GM19395 (cell line): ENCODE results near the gene YAP1.
"Not testable (repeated sequence)": the region's sequence is repeated elsewhere in the genome, so short reads cannot be mapped to it uniquely, and the experiment has no call there.

Experiments
- ATAC-seq: cut with Tn5 transposase; IDR thresholded peaks from one replicate; pipeline ENCODE4 v1.9.1; 2021; ENCODE audit warnings: mild to moderate bottlenecking, moderate library complexity; ENCODE audit not compliant: unreplicated experiment

Gene YAP1

DNA sequence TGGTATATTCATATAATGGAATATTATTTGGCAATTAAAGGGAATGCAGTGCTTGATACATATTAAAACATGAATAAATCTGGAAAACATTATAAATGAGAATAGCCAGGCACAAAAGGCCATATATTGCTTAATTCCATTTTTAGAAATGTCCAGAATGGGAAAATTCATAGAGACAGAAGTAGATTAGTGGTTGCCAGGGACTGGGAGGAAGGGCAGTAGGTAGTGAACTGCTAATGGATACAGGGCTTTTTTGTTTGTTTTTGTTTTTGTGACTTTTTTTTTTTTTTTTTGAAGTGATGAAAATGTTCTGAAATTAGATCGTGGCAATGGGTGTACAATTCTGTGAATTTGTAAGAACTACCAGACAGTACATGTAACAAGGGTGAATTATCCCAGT lies 86.1 kb downstream of the YAP1 start:
- no peak for ATAC-seq

DNA sequence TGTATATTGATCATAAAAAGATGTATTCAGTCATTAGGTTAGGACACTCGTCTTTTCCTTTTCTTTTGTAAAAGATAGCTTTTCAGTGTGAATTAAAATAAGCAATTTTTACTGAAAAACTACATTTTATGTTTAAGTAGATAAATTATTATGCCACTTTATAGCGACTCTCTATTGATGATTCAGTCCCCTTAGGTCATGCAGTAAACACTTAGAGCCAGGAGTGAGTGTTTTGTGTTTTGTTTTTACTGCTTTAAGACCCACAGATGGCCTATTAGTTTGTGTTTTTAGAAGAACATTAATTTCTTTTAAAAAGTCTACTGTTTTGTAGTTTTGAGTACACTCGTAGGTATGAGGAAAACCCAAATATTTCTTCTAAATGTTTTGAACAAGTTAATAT lies 86.6 kb downstream of the YAP1 start:
- ATAC-seq, result no peak

DNA sequence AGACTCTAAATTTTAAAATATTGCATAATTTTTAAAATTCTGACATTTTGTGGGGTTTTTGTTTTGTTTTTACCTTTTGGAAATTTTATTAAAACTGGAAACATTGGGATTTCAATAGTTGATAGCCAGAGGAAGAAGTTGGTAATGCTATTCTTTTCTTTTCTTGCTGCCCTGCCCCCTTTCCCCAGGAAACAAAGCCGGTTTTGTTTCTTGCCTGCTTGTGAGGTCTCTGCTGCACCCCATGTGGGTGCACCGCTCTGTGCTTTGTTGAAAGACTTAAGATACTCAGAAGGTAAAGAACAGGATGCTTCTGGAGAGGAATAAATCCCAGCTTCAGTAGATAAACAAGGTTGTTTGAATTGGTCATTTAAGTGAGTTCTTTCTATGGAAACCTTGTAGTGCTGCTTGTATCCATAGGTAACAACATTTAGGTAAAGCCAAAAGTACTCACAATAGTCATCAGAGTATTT lies 87.5 kb downstream of the YAP1 start:
- no peak for ATAC-seq

DNA sequence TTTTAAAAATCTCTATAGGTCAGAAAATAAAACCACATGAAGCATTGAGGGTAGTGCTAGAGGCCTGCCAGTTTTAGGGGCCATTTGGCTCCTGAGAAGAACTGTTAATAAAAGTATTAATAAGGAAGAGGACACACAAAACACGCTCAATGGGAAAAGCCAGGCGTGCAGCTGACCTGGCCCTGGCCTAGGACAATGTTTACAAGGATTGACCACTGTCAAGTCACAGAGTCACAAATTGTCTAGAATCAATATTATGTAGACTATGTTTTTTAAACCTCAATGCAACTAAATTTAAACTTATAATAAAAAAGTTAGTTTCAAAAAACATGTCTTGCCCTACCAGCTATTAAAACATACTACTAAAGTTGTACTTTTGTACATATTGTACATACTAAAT lies 89.4 kb downstream of the YAP1 start:
- ATAC-seq, result no peak

DNA sequence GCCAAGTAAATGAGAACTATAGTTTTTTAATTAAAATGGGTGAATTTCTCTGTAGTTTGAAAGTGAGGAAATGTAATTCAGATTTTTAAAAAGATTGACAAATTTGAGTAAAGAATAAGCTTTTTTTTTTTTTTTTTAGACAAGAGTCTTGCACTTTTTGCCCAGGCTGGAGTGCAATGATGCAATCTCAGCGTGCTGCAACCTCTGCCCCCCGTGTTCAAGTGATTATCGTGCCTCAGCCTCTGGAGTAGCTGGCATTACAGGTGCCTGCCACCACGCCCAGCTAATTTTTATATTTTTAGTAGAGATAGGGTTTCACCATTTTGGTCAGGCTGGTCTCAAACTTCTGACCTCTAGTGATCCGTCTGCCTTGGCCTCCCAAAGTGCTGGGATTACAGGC lies 90.1 kb downstream of the YAP1 start:
- not testable (repeated sequence) for ATAC-seq

DNA sequence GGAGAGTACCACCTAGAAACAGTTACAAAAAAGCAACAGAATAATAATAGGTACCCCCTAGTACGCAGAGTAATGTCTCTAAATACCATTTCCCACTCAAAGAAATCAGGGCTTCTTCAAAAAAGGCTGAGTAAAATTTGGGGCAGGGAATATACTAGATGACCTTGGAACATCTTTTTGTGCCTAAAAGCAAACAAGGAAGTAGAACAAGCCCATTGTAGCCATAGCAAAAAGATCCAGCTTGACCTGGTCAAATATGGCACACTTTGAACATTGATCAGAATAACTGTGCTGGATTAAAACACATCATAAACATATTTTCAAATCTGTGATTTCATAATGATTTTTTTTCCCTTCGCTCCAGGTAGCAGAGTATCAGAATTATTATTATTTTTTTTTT lies 91.5 kb downstream of the YAP1 start:
- ATAC-seq, result no peak

DNA sequence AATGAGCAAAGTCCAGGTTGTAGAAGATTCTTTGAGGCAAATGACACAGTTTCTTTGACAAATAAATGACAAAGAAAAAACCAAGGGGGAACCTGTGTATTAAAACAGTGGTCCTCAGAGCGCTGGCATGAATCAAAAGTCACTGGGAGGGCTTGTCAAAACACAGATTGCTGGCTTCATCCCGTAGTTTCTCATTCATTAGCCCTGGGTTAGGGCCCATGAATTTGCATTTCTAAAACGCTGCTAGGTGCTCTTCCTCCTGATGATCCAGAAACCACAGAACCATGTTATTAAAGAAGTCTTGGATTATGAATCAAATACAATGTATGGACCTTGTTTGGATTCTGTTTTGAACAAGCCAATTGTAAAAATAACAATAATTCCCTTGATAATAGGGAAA lies 92.7 kb downstream of the YAP1 start:
- ATAC-seq, result no peak

DNA sequence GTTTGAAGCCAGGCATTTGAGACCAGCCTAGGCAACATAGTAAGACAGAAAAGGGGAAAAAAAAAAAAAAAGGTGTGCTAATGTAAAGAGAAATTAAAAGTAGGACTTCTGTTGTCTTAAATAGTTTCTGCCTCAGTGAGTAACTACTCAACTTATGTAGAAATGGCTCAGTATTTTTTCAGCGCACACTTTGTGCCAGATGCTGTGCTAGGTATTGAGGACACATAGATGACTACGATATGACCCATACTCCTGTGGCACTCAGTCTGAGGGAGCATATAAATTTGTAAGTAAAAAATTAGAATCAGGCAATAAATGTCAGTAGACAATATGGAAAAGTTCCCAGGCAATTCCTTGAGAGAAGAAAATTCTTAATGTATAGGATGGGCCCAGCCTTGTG lies 93.9 kb downstream of the YAP1 start:
- ATAC-seq, result no peak

DNA sequence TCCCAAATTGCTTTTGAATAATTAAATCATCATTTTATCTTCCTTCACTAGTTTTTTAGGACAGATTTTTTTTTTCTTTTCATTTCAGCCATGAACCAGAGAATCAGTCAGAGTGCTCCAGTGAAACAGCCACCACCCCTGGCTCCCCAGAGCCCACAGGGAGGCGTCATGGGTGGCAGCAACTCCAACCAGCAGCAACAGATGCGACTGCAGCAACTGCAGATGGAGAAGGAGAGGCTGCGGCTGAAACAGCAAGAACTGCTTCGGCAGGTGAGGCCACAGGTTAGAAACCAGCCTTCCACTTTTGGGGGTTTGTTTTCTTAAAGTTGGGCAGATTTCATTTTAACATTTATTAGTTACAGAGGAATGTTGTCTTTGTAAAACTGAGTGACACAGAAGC lies 95.6 kb downstream of the YAP1 start:
- no peak for ATAC-seq

DNA sequence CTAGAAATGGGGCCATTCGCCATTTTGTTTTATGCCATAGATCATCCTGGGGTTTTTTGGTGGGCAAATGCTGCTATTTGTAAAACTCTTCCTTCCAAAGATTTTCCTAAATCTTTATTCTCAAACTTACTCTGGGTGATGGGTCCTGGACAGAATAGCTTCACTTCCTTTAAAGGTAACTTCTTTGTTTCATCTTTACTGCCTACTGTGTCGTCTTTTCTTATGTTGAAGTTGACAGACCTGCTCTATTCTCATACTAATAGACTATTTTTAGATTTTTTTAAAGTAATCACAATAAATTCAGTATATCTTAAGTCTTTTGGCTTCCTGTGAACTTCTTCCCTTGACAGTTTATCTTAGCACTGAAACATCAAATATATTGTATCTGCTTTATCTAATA lies 98.6 kb downstream of the YAP1 start:
- no peak for ATAC-seq

DNA sequence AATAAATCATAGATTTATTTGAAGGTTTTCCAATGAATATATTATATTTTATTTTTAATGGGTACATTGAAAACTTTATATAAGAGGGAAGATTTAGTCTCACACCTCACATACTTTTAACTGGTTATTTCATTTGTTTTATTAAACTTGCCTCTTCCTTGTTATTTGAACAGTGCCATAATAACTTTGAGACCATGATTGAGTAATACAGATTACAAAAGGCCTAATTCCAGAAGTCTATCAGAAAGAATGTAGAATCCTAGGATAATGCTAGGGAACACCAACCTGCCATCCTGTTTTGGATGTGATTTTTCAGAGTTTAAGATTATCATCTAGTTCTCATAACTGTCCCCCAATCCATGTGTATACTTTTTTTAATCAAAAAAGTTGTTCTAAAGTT lies 104.4 kb downstream of the YAP1 start:
- no peak for ATAC-seq

DNA sequence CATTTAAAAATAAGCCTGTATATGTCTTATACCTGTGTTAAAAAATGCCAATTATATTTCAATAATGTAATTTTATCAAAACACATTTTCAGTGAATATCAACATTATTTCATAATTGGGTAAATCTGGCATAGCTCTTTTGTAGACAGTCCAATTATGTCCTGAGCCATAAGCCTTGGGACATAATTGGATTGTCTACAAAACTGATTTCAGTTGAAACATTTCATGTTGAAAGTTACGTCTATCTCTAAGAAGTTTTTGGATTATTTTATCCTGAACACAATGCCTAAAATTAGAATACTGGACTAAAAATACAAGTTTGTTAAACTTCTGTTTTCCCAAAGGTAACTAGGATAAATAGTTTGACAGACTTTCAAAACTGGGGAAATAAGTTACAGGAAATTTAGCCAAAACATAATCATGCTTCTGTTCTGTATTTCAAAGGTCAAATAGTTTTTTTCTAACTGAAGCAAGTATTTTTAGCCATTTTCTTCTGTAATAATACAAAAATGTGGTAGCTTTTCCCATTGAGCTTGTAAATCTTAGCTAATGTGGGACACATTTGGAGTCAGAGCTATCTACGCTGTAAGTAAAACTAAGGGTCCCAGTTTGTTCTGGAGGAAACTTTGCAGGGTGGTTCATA lies 106.3 kb downstream of the YAP1 start:
- no peak for ATAC-seq

DNA sequence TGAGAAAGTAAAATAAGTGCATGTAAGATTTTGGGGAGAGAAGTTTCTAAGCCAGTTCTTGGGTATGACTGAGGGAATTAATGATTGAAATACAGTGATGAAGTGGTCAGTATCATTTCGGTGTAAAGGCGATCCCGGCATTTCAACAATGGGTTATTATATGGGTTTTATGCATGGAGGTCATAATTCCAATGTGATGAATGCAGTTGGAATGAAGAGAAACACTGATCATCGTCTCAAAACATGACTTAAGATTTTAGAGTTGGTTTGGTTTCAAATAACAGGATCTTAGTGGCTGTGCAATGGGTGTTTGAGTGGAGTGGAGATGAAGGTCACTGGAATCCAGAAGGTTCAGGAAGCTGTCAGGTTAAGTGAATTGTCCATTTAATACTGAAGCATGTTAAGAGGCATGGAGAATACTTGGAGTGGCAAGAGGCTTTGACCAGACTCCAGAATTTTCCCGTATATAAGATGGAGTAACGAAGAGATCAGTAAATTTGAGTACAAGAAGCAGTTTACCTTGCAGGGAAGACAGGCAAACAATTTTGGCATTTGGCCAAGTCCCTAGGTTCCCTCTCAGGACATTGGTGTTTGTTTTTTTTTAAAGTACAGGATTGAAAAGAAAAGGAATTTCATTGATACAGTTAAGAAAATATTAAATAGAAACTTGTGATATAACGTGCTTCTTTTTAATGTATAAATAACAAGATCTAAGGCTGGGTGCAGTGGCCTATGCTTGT lies 110.7 kb downstream of the YAP1 start:
- ATAC-seq, result no peak

DNA sequence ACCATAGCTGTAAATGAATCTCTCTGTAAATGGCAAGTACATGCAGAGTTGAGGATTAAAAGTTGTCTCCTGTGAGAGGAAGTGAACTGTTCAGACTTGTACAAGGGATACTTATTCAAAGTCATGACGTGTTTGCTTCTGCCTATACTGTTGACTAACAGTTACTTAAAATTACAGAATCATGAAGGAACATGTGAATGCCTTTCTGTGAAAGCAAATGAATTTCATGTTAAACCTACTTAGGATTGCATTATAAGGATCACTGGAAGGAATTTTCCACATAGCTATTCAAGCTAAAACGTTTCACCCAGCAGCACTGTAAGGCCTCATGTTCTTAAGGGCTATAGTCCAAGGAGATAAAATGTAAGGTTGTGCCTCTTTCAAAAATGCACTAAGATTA lies 113.6 kb downstream of the YAP1 start:
- no peak for ATAC-seq

DNA sequence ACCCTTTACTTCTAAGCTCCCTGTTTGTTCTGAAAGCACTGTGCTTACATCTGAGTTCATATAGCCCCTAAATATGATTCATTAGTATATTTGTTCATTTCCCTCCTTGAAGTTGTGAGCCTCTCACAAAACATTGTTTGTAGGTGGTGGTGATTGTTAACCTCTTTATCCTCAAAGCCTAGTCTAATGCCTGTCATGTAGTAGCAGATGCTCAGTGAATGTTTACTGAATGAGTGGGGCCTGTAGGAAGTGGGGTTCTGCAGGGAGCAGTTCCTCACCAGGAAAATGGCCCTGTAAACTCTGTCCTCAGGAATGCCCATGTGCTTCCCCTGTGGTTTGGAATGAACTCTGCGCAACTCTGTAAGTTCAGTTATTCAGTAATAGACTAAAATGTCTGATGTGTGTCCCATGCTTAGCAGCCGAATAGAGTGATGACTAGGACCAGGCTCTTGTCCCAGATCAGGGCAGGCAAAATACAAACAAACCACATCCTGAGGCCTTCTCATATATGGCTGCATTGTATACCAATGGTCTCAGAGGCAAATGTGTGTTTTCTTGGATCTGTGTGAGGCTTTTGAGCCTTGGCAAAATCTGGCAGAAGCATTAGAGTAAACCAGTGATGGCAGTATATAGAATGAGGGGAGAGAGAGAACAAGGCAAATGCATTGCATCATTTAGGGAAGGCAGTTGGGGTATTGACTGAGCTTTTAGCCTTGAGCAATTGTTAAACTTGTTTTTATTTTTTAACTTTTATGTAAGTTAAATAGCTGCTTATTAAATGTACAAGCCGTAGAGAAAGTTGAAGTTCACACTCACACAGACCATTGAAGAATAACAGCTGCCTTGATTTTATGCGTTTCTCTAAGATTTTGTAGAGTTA lies 115.7 kb downstream of the YAP1 start:
- ATAC-seq, result no peak

DNA sequence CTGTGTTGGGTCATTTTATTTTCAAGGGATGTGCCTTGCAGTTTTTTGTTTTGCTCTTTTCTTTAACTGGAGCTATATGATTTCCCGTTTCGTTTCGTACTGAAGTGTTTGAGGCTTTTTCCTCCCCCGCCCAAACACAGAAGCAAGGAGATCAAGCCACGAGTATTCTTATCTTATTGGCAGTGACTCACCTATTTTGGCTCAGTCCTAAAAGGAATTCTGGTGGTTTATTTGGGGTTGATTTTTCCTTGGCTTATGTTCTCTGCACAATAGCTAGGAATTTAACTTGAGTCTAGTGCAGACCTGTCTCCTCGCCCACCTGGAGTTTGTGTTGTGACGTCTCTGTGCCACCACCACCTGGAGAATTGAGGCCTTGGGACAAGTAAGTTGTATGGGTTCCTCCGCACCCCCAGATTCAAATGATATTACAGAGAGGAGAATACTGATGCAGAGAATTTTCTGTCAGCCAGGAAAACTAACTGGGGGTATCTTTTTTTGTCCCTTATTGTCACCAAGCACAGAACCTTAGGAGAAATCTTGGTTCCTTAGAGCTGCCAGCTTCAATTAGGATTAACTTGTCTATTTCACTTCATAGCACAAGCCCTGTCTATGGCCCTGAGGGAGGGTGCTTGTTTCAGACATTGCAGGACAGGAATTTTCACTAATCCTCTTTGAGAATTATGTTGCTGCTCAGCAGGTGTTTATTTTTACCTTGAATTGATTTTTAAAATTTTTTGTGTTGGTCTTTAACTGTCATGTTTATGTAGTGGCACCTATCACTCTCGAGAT lies 116.6 kb downstream of the YAP1 start:
- no peak for ATAC-seq

DNA sequence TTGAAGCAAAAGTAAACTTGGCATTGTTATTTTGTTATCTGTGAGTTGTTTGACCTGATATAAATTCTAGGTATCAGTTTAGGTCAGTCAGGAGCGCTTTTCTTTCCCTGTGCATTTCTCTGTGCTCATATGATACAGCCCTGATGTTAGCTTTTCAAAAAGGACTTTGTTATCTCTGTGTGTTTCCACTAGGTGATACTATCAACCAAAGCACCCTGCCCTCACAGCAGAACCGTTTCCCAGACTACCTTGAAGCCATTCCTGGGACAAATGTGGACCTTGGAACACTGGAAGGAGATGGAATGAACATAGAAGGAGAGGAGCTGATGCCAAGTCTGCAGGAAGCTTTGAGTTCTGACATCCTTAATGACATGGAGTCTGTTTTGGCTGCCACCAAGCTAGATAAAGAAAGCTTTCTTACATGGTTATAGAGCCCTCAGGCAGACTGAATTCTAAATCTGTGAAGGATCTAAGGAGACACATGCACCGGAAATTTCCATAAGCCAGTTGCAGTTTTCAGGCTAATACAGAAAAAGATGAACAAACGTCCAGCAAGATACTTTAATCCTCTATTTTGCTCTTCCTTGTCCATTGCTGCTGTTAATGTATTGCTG lies 119.4 kb downstream of the YAP1 start:
- ATAC-seq, result no peak

DNA sequence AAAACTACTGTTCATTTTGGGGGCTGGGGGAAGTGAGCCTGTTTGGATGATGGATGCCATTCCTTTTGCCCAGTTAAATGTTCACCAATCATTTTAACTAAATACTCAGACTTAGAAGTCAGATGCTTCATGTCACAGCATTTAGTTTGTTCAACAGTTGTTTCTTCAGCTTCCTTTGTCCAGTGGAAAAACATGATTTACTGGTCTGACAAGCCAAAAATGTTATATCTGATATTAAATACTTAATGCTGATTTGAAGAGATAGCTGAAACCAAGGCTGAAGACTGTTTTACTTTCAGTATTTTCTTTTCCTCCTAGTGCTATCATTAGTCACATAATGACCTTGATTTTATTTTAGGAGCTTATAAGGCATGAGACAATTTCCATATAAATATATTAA lies 119.9 kb downstream of the YAP1 start:
- ATAC-seq, result no peak

DNA sequence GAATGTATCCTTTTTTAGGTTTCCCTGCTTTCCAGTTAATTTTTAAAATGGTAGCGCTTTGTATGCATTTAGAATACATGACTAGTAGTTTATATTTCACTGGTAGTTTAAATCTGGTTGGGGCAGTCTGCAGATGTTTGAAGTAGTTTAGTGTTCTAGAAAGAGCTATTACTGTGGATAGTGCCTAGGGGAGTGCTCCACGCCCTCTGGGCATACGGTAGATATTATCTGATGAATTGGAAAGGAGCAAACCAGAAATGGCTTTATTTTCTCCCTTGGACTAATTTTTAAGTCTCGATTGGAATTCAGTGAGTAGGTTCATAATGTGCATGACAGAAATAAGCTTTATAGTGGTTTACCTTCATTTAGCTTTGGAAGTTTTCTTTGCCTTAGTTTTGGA lies 120.7 kb downstream of the YAP1 start:
- ATAC-seq, result no peak

DNA sequence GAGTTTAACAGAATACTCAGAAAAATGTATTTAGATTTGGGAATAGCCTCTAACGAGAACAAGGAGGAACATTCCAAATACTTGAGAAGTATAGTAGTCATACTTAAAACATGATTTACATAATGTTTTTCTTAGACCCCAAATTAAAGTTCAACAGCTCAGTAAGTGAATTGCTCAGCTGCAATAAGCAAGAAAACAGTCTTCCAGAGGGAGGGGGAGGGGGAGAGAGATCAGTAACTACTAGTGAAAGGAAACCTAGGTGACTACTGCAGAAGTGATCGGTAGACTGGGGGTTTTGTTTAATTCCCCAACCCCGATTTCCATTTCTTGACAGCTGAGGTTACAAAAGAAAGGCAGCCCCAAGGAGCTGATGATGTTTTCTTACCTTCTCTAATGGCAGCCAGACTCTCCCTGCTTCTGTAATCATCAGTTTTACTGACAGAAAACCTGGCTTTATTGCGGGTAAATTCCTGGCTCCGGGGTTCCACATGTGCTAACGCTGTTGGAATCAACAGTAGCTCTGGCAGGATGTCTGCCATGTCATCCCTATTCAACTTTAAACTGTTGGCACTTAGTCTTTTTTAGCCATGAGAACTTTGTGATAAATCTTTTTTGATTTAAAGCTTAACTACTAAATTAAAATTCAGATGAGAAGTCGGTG lies 124.7 kb downstream of the YAP1 start:
- no peak for ATAC-seq
